IPS DF 19.7 (cell line): ENCODE measurements around the gene LNX1.

Source experiments
- DNase-seq: peaks from one replicate; pipeline ENCODE4 v3.0.0-alpha.2; 2013; ENCODE audit warnings: low read depth, low spot score

The LNX1 gene

DNA sequence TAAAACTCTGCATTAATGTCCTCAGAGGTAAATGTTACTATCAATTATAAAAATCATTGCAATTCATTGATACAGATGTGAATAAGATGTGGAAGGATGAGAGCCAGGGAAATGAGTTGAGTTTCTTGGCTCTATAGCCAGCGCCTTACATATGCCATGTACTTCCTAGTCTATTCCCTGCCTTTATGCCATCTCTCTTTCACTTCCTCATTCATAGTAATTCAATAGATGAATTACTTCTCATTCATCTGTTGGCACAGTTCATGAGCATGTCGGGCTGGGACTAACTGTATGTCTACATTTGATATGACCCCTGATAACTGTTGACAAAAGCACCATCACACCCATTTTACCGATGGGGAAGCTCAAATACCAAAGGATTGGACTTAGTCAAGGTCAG, 55.7 kb downstream of the LNX1 start:
- no peak for DNase-seq

DNA sequence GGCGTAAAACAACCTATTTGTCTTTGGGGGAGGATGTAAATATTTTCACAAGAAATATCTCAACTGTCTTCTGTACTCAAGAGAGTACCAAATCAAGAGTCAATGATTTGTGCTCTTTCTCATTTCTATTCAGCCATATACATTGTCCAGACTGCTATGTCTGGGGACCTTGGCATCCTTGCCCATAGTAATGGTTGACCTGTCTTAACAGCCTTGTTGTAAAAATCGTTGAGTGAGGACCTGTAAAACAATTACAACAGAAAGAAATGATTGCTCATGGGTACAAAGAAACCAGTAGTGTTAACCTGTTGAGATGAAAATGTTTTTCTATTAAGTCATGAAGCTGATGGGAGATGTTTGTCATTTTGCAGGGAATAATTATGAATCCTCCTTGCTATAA, 56.6 kb downstream of the LNX1 start:
- DNase-seq, result no peak

DNA sequence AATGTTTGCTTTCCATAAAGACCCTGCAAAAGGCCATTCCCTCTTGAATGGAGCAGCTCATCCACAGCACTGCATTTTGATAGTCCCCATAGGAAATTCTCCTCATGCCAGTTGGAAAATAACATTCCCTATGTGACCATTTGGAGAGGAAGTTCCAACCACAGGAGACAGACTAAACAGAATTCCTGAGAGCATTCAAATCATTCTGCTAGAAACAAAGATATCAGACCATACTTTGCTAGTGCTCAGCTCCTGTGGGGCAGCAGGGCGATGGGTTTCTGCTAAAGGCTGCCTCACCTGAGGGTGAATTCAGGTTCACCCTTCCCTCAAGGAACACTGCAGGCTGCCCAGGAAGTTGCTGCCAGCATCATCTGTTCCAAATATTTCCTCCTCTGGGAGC, 58.8 kb downstream of the LNX1 start:
- DNase-seq, result no peak

DNA sequence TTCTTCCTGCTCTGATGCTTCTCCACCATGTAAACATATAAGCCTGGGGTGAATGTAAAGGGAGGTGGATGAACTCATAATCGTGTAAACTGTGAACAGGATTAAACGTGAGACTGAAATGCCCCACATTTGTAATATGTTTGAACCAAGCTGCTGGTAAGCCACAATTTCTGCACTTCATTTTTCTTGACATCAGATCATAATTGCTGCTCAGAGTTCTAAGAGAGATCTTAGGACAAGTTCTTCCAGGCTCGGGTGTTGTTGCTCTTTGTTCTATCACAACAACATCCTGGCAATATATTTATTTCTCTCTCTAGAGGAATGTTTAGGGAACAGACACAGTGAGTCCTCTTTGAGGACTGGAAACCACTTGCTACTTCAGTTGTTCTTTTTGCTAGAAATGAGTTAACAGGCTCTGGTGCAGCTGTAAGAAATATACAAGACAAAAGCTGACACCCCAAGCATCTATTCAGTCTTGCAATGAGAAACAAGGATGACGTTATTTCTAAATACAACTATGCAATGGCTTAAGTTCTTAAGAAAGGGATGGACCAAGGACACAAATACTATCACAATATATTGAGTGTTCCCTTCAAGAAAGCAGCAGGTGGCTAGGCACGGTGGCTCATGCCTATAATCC, 59.6 kb downstream of the LNX1 start:
- no peak for DNase-seq

DNA sequence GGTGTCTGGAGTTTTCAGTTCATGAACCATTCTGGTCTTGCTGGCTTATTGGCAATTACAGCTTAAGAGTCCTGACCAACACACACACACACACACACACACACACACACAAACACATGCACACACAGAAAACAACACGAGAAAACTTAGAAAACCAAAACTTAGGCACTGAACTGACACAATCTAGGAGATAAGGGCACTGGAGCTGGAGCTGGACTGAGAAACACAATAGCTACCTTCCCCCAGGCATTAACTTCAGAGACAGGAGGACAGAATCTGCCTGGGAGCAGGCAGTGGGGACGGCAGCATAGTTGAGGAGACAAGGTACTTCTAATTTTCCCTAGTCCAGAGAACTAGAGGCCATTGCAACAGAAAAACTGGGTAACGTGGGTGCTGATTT, 62.3 kb downstream of the LNX1 start:
- DNase-seq, result no peak

DNA sequence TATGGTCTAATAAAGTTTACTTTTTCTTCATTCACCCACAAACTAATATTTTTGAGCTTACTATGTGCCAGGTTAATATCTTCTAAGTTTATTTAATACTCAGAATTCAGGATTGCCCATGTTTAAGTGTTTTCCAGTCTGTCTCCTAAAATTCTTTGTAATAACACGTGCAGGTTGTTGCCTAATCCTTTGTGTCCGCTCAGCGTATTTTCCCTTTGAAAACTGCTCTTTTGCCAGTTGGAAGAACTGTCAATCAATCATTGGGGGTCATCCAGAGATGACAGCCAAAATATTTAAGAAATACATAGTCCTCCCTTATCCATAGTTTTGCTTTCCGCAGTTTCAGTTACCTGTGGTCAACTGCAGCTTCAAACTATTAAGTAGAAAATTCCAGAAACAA, 63.4 kb downstream of the LNX1 start:
- no peak for DNase-seq

DNA sequence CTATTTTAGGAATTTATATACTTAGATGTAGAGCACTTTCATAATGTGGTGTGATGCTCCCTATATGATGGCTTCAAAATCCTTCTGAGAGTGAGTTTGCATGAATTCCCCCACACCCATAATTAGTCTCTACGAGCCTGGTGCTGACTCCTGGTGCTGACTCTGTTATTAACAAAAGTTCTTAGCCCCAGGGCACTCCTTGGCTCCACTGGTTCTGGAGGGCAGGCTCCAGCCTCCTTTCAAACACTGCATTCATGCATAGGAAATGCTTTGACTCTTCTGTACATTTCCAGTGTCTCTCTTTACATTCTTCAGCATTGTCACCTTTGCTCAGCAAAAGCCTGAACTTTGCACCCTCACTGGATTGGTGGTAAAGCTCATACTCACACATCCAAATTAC, 64.0 kb downstream of the LNX1 start:
- DNase-seq, result no peak

DNA sequence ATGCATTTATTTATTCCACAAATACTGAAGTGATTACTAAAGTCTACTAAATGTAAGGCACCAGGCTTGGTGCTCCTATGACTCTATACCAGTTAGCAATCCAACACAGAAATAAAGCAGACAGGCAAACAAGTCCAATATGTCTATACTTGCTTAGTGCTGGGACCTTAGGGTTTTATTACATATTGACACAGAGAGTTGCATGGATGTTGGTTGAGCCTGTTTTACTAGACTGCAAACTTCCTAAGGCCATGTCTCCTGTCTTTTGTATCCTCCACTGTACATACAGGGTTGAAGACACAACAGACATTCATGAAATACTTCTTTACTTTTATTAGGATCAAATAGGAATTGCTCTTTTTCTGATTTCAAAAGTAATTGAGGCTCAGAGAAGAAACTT, 69.0 kb downstream of the LNX1 start:
- DNase-seq, result no peak

DNA sequence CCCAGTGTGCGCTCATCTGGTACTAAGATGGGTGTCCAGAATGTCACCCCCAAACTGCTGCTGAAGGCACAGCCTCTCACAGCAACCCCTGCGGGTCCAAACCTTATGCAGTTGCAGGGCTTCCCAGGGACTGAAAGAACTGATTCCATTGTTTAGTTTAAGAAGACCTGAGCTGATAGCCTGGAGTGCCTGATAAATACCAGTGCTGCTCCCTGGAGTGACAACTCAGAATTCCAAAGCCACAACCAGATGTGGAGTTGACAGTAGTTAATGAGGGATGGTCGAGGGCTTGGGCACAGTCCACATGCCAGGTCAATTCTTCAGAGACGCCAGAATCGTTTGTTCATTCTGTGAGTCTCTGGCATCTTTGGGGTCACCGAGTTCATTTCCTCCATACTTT, 71.2 kb downstream of the LNX1 start:
- peak; percentile 40 for DNase-seq

DNA sequence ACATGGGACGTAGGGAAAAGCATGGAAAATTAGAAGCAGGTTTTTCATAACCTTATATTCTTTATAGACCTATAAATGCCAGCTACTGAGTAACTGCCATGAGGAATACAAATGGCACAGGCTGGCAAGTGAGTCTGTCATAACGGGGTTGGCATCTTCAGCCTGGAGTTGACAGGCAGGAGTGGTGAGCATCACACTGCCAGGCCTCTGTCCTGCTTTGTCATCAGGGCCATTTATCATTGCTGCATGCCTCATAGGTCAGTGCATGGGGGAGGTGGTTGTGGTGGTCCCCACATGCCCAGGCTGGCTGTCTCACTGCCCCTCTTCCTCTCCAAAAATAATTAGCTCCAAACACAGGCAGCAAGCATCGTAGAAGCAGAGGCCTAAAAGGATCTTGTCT, 72.5 kb downstream of the LNX1 start:
- DNase-seq, result no peak

DNA sequence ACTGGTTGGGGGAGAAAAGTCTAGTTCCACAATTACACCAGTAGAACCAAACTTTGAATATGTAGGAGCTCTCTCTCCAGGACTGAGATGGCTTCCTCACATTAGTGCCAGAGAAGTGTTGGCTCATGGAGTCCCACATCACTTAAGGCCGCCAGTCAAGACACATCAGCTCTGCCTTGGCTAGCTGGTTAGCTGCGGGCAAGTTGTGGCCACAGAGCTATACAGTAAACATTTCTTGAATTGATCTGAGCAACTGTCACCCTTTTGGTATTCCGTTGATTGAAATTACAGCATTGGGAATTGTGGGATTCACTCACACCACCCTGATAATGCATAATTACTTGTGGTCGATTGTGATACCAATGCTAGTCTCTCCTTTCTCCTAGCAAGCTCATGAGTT, 76.2 kb downstream of the LNX1 start:
- DNase-seq, result no peak

DNA sequence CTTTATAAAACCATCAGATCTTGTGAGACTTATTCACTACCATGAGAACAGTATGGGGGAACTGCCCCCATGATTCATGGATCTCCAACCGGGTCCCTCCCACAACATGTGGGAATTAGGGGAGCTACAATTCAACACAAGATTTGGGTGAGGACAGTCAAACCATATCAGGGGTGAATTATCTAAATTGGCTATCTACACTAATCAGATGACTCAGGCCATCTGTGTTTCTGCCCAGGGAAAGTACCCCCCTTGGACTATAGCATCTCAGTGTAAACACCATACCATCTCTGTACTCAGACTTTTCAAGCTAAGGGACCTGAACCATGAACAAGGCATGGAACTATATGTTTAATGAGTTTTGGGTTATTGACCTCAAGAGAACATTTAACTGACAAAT, 76.8 kb downstream of the LNX1 start:
- no peak for DNase-seq

DNA sequence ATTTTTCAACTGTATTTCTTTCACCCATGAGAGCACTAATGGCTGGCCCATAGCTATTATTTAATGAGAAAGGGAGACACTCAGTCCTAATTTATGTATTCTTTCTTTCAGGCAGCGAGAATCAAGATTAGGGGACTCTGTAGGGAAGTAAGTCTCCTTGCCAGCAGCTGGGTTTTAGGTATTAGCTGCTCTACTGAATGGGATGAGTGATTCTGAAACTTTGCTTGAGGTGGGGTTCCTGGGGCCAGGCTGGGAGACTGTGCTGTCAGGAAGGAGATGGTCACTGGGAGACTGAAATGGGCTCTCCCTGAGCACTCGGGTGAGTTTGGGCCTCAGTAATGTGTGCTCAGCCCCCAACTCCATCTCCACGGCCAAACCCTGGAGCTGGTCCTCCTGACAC, 78.7 kb downstream of the LNX1 start:
- DNase-seq, result no peak

DNA sequence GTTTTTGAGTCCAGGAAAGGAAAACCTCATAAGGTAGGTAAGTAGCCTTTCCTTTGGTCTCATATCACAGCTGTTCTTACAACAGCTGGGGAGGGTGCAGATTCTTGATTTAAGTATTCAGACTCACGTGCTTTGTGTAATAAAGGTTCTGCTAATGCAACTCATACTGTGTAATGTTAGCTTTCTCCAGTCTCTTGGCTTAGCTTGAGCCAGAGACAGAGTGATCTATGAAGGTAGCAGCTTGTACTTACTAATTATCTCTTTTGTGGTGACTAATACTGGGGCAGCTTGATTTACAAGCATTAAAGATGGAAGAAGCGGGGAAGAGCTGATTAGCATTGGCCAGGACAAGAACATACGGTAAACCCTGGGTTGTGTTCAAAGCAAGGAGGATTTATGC, 80.3 kb downstream of the LNX1 start:
- no peak for DNase-seq

DNA sequence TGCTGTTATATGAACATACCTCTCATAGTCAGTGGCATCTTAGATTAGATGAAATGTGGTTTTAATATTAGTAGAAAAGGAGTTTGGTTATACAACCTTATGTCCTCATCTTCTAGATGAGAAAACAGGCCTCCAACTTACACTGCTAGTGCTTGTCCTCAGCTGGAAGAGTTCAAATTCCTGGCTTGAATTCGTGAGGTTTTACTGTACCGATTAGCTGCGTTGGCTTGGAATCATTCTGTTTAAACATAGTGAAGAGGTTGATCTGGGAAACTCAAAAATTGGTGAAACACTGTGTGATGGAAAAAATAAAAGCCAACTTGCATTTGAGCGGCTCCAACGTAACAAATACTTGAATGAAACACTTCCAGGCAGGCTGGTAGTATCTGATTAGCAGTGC, 81.0 kb downstream of the LNX1 start:
- DNase-seq, result no peak

DNA sequence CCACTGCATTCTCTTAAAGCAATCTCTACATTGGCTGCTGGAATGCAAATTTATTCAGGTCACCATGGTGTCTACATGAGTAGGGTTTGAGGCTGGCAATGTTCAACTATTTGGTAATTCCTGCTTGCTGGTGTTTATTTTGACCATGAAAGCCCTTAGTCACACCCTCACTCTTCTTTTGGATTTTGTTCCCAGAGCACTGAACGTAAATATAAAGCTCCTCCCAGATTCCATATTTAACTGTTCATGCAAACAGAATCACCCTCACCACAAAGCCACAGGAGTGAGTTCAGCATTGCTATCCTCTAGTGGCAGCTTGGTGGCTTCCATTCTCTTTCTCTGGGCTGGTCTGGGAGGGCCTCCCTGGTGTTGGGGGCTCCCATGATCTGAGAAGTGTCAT, 82.8 kb downstream of the LNX1 start:
- DNase-seq, result no peak

DNA sequence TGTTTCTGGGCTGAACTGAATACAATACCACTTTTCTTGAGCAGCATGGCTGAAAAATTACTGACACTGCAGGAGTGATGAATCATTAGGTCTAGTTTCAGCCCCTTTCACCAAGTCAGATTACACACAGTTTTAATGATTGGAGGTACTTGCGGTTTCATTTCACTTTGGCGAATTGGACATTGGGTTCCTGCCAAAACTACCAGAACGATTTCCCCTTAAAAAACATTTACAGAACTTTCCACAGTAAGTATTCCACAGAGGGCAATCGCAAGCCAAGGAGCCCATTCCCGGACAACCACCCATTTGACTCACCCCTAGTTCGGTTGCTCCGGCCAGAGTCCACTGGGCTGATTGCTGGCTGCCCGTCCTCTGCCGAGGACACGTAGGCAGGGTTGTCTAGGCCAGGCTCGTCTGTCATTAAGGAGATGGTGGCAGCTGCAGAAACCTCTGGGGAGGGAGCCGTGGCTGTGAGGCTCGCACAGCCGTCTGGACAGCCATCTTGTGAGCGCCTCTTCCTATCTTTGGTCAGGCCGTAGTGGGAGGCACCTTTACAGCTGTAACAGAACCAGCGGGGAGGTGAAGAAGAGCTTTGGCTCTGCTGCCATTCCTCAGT, 83.5 kb downstream of the LNX1 start:
- no peak for DNase-seq

DNA sequence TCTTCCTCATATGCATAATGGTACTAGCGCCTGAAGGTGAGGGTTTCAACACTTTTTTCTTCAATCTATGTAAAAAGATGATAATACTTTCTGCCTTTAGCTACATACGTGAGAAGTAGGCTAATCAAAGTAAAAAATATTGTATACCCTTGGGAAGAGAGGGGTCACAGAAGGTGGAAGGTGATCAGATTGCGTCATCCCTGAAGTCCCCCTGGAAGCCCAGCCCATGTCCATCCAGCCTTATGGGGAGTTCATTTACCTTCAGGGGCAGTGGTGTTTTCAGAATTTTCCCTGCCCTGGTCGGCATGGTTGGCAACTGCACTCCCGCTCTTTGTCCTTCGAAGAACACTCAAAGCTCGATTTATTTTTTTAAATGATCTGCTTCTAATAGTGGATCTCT, 84.2 kb downstream of the LNX1 start:
- DNase-seq, result no peak

DNA sequence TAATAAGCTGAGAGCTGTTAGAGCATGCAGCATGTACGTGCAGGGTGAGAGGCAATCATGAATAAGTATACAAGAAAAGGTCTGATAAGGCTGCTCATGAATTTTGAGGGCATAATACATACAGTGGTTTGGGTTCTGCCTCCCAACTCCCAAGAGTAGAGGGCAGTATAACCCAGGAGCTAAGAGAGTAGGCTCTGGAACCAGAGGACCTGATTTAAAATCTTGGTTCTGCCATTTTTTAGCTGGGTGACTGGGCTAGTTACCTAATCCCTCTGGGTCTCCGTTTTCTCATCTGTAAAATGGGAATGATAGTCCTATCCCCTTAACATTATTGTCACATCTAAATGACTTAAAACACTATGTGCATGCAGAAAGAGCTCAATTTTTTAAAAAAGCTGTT, 85.3 kb downstream of the LNX1 start:
- DNase-seq, result no peak

DNA sequence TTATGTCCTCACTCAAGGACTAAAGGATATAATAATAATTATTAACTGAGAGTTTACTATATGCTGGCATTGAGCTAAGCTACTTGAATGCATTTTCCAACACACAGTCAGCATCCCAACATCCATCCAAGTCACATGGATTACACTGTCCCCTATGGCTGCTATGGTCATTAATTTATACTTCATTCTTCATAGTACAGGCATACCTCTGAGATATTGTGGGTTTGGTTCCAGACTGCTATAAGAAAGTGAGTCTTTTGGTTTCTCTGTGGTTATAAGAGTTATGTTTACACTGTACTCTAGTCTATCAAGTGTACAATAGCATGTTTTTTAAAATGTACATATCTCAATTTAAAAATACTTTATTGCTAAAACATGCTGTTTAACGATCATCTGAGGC, 89.2 kb downstream of the LNX1 start:
- no peak for DNase-seq

DNA sequence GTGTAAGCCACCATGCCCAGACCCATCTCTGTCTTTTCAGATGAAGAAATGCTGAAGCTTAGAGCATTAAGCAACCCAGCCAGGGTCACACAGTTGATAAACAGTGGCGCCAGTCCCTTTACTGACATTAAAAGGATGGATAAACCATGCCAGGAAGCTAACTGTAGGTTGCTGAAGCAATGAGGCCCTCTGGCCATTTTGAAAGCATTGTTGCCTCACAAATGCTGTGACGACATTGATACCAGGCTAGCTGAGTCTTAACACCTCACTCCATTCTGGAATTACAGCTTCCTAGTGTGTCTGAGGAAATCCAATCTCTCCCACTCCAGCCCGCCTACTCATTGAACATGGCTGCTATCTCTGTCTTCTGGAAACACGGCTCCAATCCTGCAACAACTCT, 89.7 kb downstream of the LNX1 start:
- DNase-seq, result no peak

DNA sequence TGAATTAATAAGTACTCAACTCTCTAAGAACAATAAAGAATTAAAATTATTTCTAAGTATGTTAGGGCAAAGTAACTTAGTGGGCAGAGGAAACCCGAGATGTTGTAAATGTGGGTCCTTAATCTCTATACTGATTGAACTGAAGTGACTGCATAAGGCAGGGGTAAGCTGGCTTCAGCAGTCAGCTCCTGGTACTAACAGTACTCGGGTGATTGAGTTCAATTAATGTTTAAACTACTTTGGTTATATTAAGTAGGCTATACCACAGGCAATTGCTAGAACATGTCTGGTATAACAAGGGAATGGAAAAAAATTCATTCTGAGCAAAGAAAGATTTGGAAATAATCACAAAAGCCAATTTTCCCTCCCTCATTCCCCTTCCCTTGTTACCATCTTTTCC, 90.7 kb downstream of the LNX1 start:
- DNase-seq, result no peak

DNA sequence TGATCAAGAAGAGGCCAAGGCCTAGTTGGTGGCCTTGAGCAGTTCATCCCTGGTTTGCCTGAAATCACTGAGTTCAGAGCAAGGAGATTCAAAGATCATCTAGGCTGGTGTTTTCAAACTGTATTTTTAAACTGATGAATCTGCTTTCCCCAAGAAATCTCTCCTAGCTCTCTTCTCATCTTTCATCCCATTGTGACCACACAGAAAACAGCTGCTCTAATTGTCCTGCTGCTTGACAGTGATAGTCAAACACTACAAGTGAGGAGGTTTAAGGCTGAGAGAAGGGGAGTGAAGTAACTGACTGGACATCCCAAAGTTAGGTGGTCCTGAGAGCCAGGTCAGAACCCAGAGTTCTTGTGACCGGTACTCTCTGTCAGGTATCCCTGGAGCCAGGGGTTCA, 91.5 kb downstream of the LNX1 start:
- DNase-seq, result no peak

DNA sequence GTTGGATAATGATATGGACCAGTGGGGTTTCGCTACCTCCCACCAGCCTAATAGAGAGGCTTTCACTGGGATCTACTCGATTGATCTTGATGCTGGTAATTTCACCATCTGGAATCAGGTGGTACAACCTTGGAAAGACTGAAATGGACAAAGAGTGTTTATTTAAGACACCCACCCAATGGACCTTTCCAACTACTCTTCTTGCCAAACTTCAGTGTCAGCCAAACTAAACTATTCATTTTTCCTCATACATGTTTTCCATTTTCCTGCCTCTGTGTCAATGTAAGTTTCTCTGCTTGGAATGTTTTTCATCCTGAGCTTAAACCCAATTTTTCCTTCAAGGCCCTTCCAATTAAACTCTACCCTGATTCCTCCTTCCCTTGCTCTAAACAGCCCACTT, 92.6 kb downstream of the LNX1 start:
- no peak for DNase-seq
